H9 (cell line): Measurements from ENCODE around the gene ZDHHC12. TPM values are rescaled to one million over a fixed set of nuclear protein-coding genes. Genes with fewer than 3 reads are reported as not detected.
"Not testable (repeated sequence)": the region's sequence is repeated elsewhere in the genome, so short reads cannot be mapped to it uniquely, and the experiment has no call there.

Source experiments
- DNase-seq: peaks from one replicate; pipeline ENCODE4 v3.0.0-alpha.2; 2017
- H2AFZ ChIP-seq: one replicate; pipeline ENCODE4 v1.6.1; 2013; ENCODE audit warnings: mild to moderate bottlenecking, low read length, control low read depth, moderate library complexity
- H2AK5ac ChIP-seq: 2 replicates; pipeline ENCODE4 v1.6.1; 2013; ENCODE audit warnings: low read length, control low read depth, mixed read lengths; ENCODE audit not compliant: insufficient read length
- H2BK120ac ChIP-seq: one replicate; pipeline ENCODE4 v1.6.1; 2013; ENCODE audit warnings: low read depth, mild to moderate bottlenecking, low read length, control low read depth, inconsistent platforms; ENCODE audit not compliant: poor library complexity, severe bottlenecking
- H2BK12ac ChIP-seq: 2 replicates; pipeline ENCODE4 v1.6.1; 2013; ENCODE audit warnings: low read length, control low read depth, mixed read lengths, low read depth; ENCODE audit not compliant: insufficient read length
- H2BK15ac ChIP-seq: 2 replicates; pipeline ENCODE4 v1.6.1; 2013; ENCODE audit warnings: low read depth, low read length, control low read depth
- H2BK20ac ChIP-seq: one replicate; pipeline ENCODE4 v1.6.1; 2013; ENCODE audit warnings: low read depth, mild to moderate bottlenecking, low read length, control low read depth, inconsistent platforms; ENCODE audit not compliant: poor library complexity, severe bottlenecking
- H2BK5ac ChIP-seq: 2 replicates; pipeline ENCODE4 v1.6.1; 2013; ENCODE audit warnings: low read length, control low read depth, mixed read lengths; ENCODE audit not compliant: insufficient read length
- H3K14ac ChIP-seq: 2 replicates; pipeline ENCODE4 v1.6.1; 2013; ENCODE audit warnings: low read length, control low read depth; ENCODE audit not compliant: insufficient read depth
- H3K18ac ChIP-seq: 2 replicates; pipeline ENCODE4 v1.6.1; 2013; ENCODE audit warnings: low read depth, mild to moderate bottlenecking, mixed read lengths, low read length, control low read depth; ENCODE audit not compliant: insufficient read length
- H3K23ac ChIP-seq: 2 replicates; pipeline ENCODE4 v1.6.1; 2013; ENCODE audit warnings: low read length, control low read depth, mixed read lengths, low read depth; ENCODE audit not compliant: insufficient read length
- H3K23me2 ChIP-seq: 2 replicates; pipeline ENCODE4 v1.6.1; 2013; ENCODE audit warnings: low read depth, mild to moderate bottlenecking, mixed read lengths, low read length, control low read depth; ENCODE audit not compliant: insufficient read length, poor library complexity, severe bottlenecking
- H3K27ac ChIP-seq: 2 replicates; pipeline ENCODE4 v1.5.1; 2013; ENCODE audit warnings: low read length, control low read depth, mixed read lengths, low read depth; ENCODE audit not compliant: insufficient read length
- H3K27me3 ChIP-seq: 2 replicates; pipeline ENCODE4 v1.6.1; 2013; ENCODE audit warnings: low read length, control low read depth, inconsistent platforms; ENCODE audit not compliant: insufficient read depth
- H3K4ac ChIP-seq: 2 replicates; pipeline ENCODE4 v1.6.1; 2013; ENCODE audit warnings: low read depth, mild to moderate bottlenecking, control low read depth, inconsistent platforms, low read length, moderate library complexity
- H3K4me1 ChIP-seq: 2 replicates; pipeline ENCODE4 v1.6.1; 2013; ENCODE audit warnings: low read length, control low read depth, inconsistent platforms; ENCODE audit not compliant: insufficient read depth
- H3K4me2 ChIP-seq: 2 replicates; pipeline ENCODE4 v1.6.1; 2013; ENCODE audit warnings: low read length, control low read depth, mixed read lengths; ENCODE audit not compliant: insufficient read length, insufficient read depth
- H3K56ac ChIP-seq: 2 replicates; pipeline ENCODE4 v1.6.1; 2013; ENCODE audit warnings: low read depth, mild to moderate bottlenecking, mixed read lengths, low read length, control low read depth; ENCODE audit not compliant: insufficient read length
- H3K79me1 ChIP-seq: 2 replicates; pipeline ENCODE4 v1.6.1; 2013; ENCODE audit warnings: low read depth, mild to moderate bottlenecking, moderate library complexity, low read length, control low read depth, inconsistent platforms; ENCODE audit not compliant: insufficient read depth, poor library complexity, severe bottlenecking
- H3K79me2 ChIP-seq: 2 replicates; pipeline ENCODE4 v1.6.1; 2013; ENCODE audit warnings: low read length, control low read depth, inconsistent platforms; ENCODE audit not compliant: insufficient read depth
- H3K9ac ChIP-seq: 2 replicates; pipeline ENCODE4 v1.6.1; 2013; ENCODE audit warnings: low read length, control low read depth, mixed read lengths; ENCODE audit not compliant: insufficient read length; ENCODE audit errors: extremely low read depth
- H3K9me3 ChIP-seq: one replicate; pipeline ENCODE4 v1.6.1; 2013; ENCODE audit warnings: low read depth, low read length, inconsistent platforms; ENCODE audit not compliant: control insufficient read depth
- H3T11ph ChIP-seq: one replicate; pipeline ENCODE4 v1.6.1; 2013; ENCODE audit warnings: mild to moderate bottlenecking, low read length, control low read depth, inconsistent platforms
- H4K20me1 ChIP-seq: one replicate; pipeline ENCODE4 v1.6.1; 2013; ENCODE audit not compliant: control insufficient read depth, insufficient read length, insufficient read depth
- H4K5ac ChIP-seq: 2 replicates; pipeline ENCODE4 v1.6.1; 2013; ENCODE audit warnings: low read depth, mild to moderate bottlenecking, mixed read lengths, low read length, control low read depth; ENCODE audit not compliant: insufficient read length
- H4K8ac ChIP-seq: replicated peaks from 2 replicates; pipeline ENCODE4 v1.6.1; 2013; ENCODE audit warnings: low read length, control low read depth, mixed read lengths, low read depth; ENCODE audit not compliant: insufficient read length
- H4K91ac ChIP-seq: 2 replicates; pipeline ENCODE4 v1.6.1; 2013; ENCODE audit warnings: low read depth, mild to moderate bottlenecking, moderate library complexity, mixed read lengths, low read length, control low read depth; ENCODE audit not compliant: insufficient read length
- H3K27ac Mint-ChIP-seq, 3 experiments: 2 replicates in 2 of 3; 3 replicates in 1 of 3; pipeline ENCODE4 v1.8.0; 2020 to 2021; ENCODE audit warnings: mixed read lengths in 3 of 3, mild to moderate bottlenecking in 1 of 3, moderate library complexity in 1 of 3
- H3K27me3 Mint-ChIP-seq: 2 replicates; pipeline ENCODE4 v1.8.0; 2021; ENCODE audit warnings: low read depth, mild to moderate bottlenecking, moderate library complexity, mixed read lengths
- H3K36me3 Mint-ChIP-seq, 3 experiments: 2 replicates in 2 of 3; 3 replicates in 1 of 3; pipeline ENCODE4 v1.8.0; 2020 to 2021; ENCODE audit warnings: low read depth in 3 of 3, mixed read lengths in 3 of 3; ENCODE audit not compliant: insufficient read depth in 1 of 3
- H3K4me1 Mint-ChIP-seq, 2 experiments: 2 replicates each; pipeline ENCODE4 v1.8.0; 2020; ENCODE audit warnings: mixed read lengths in 2 of 2
- H3K4me3 Mint-ChIP-seq, 2 experiments: 2 replicates in 1 of 2; 3 replicates in 1 of 2; pipeline ENCODE4 v1.8.0; 2020 to 2021; ENCODE audit warnings: mild to moderate bottlenecking in 2 of 2, mixed read lengths in 2 of 2, moderate library complexity in 1 of 2
- H3K9me3 Mint-ChIP-seq, 2 experiments: 2 replicates in 1 of 2; 3 replicates in 1 of 2; pipeline ENCODE4 v1.8.0; 2020; ENCODE audit warnings: mild to moderate bottlenecking in 2 of 2, mixed read lengths in 2 of 2, moderate library complexity in 1 of 2
- WGBS: extraction: QIAGEN DNeasy Blood & Tissue Kit; methylation state at CpG from one replicate; pipeline ENCODE4 v1.1.7; 2013; ENCODE audit warnings: missing lambda C conversion rate, low lambda C conversion rate, mixed read lengths; ENCODE audit not compliant: insufficient read length; ENCODE audit errors: extremely low coverage; 5-methylcytosine and 5-hydroxymethylcytosine counted together
- total RNA-seq: library from RNA; stranded (reverse); gene quantifications from 2 replicates; pipeline ENCODE4 v1.2.1, GENCODE V29; 2021
- TF ChIP-seq, protein P1 (sequence below): fragments of 200-600 bp; sonication (generic); conservative IDR thresholded peaks from 3 replicates; pipeline ENCODE4 v1.8.0; 2021; ENCODE audit warnings: antibody characterized with exemption, mild to moderate bottlenecking

The ZDHHC12 gene
- total RNA-seq, 1 experiment from 2014 or later = 42.8 TPM

DNA sequence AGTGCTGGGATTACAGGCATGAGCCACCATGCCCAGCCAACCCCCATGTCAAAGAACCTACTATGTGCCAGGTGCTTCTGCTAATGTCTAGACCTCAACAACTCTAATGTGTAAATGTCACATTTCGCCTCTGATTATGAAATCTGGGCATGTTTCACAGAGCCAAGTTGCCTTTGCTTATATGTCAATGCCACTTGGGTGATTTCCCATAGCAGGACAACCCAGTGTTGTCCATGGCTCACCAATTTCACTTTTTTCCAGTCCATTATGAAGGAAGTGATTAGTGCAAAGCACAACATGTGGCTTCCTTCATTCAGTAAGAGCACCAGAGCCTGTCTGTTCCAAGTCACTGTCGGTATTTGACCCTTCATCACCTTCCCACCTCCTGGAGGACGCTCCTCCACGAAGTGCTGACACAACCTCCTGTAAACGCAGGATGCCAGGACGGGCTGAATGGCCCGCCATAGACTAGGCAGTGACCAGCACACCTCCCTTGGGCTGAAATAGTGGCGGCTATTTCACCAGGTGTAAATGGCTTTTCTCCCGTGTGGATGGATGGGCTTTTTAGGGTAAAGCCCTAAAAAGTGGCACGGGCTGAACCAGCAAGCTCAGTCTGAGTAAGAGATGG, 22.6 kb downstream of the ZDHHC12 start:
- peak overlapping the region in 1 of 3 experiments; percentile 45; a peak in 1 of 7 replicates for H3K27ac Mint-ChIP-seq
- Histone ChIP-seq H3K4me1 (no peaks in the 10 kb centered on the region), H3K9me3 (no peaks in the 10 kb centered on the region), H4K91ac (no peak overlapping the region), H3K23me2 (peaks cover 7% of the 10 kb centered on the region), H4K8ac (no peak overlapping the region), H3K23ac (no peak overlapping the region), H2BK15ac (no peak overlapping the region), H3K56ac (no peak overlapping the region), H4K20me1 (no peaks in the 10 kb centered on the region), H3K9ac (no peak overlapping the region), H3K79me1 (no peaks in the 10 kb centered on the region), H2BK5ac (no peak overlapping the region), H2BK12ac (no peak overlapping the region), H2AK5ac (no peak overlapping the region), H3K79me2 (no peaks in the 10 kb centered on the region), H2BK120ac (no peak overlapping the region), H3K18ac (no peak overlapping the region), H2AFZ (no peak overlapping the region), H3T11ph (no peak overlapping the region), H3K27ac (no peak overlapping the region), H4K5ac (no peak overlapping the region), H2BK20ac (no peak overlapping the region), H3K4me2 (no peak overlapping the region), H3K14ac (no peak overlapping the region), H3K4ac (no peak overlapping the region), H3K27me3 (no peaks in the 10 kb centered on the region)
- H3K27me3 Mint-ChIP-seq = peaks cover 2% of the 10 kb centered on the region; the same call in 1 of the 2 replicates
- peak; percentile 54 for DNase-seq
- no CpG with 5 or more reads among the region's 10 CpGs for WGBS
- TF ChIP-seq, protein P1, sequence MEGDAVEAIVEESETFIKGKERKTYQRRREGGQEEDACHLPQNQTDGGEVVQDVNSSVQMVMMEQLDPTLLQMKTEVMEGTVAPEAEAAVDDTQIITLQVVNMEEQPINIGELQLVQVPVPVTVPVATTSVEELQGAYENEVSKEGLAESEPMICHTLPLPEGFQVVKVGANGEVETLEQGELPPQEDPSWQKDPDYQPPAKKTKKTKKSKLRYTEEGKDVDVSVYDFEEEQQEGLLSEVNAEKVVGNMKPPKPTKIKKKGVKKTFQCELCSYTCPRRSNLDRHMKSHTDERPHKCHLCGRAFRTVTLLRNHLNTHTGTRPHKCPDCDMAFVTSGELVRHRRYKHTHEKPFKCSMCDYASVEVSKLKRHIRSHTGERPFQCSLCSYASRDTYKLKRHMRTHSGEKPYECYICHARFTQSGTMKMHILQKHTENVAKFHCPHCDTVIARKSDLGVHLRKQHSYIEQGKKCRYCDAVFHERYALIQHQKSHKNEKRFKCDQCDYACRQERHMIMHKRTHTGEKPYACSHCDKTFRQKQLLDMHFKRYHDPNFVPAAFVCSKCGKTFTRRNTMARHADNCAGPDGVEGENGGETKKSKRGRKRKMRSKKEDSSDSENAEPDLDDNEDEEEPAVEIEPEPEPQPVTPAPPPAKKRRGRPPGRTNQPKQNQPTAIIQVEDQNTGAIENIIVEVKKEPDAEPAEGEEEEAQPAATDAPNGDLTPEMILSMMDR = no peak
- H3K36me3 Mint-ChIP-seq = peaks cover under 1 to 14% (median 7%) of the 10 kb centered on the region in 3 experiments; a peak in 5 of 7 replicates
- H3K4me1 Mint-ChIP-seq = peaks cover 2 to 7% of the 10 kb centered on the region in 2 experiments; a peak in 3 of 4 replicates
- 0 out of 5 replicates have a peak, but pooled peaks cover 2% of the 10 kb centered on the region in 2 experiments for H3K9me3 Mint-ChIP-seq
- H3K4me3 Mint-ChIP-seq = peak overlapping the region; percentile 35 to 68; a peak in 3 of 5 replicates

DNA sequence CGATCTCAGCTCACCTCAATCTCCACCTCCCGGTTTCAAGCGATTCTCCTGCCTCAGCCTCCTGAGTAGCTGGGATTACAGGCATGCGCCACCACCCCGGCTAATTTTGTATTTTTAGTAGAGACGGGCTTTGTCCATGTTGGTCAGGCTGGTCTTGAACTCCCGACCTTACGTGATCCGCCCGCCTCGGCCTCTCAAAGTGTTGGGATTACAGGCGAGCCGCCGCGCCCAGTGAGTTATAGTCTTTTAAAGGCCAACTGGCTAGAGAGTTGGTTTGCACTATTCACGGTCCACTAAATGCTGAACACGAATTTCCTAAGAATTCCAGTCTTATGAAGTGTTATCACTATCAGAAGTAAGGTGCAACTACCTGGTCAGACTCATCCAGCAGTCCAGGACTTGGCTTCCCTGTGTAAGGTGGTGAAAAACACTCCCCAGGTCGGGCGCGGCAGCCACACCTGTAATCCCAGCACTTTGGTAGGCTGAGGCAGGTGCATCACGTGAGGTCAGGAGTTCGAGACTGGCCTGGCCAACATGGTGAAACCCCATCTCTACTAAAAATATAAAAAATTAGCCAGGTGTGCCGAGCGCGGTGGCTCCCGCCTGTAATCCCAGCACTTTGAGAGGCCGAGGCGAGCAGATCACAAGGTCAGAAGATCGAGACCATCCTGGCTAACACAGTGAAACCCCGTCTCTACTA, 24.7 kb downstream of the ZDHHC12 start:
- not testable (repeated sequence) for H4K91ac ChIP-seq, H4K5ac ChIP-seq, H3K27ac ChIP-seq, H3K79me1 ChIP-seq, H3K56ac ChIP-seq, H2BK5ac ChIP-seq, H3K23me2 ChIP-seq, H2AFZ ChIP-seq, H3K9ac ChIP-seq, H3K4ac ChIP-seq, H3K27ac Mint-ChIP-seq, H2BK12ac ChIP-seq, H3K9me3 Mint-ChIP-seq, H3K4me2 ChIP-seq, H3K23ac ChIP-seq, H3K14ac ChIP-seq, H3K4me1 Mint-ChIP-seq, H4K8ac ChIP-seq, H3K79me2 ChIP-seq, H2AK5ac ChIP-seq, H2BK120ac ChIP-seq, H3K4me1 ChIP-seq, H2BK20ac ChIP-seq, H3T11ph ChIP-seq, H2BK15ac ChIP-seq, H3K9me3 ChIP-seq, H3K4me3 Mint-ChIP-seq, H3K27me3 Mint-ChIP-seq, H3K27me3 ChIP-seq, H3K18ac ChIP-seq, H4K20me1 ChIP-seq
- WGBS = no CpG with 5 or more reads among the region's 30 CpGs
- H3K36me3 Mint-ChIP-seq = peaks cover 19 to 35% (median 27%) of the 10 kb centered on the region in 3 experiments; a peak in 6 of 7 replicates
- DNase-seq = peak; percentile 26
